Fibroblast of villous mesenchyme (primary cell): Measurements from ENCODE around the gene SLC5A9. TPM values are rescaled to one million over a fixed set of nuclear protein-coding genes. Genes with fewer than 3 reads are reported as not detected.

Experiments
- DNase-seq: peaks from one replicate; pipeline ENCODE4 v3.0.0-alpha.2; 2010; ENCODE audit warnings: low read depth
- H3K4me3 ChIP-seq: 2 replicates; pipeline ENCODE4 v1.5.1; 2011; ENCODE audit warnings: low read depth, mild to moderate bottlenecking, low read length
- CTCF ChIP-seq: IDR thresholded peaks from 2 replicates; pipeline ENCODE4 v1.5.1; 2012; ENCODE audit warnings: low read depth, mild to moderate bottlenecking, low read length; ENCODE audit not compliant: insufficient read depth
- total RNA-seq: library from RNA; depleted of rRNA; stranded (reverse); fragments of >200 nt; gene quantifications from 2 replicates; pipeline ENCODE4 v1.2.3, GENCODE V29; 2012

SLC5A9 gene
- total RNA-seq, 1 donor, result not detected

DNA sequence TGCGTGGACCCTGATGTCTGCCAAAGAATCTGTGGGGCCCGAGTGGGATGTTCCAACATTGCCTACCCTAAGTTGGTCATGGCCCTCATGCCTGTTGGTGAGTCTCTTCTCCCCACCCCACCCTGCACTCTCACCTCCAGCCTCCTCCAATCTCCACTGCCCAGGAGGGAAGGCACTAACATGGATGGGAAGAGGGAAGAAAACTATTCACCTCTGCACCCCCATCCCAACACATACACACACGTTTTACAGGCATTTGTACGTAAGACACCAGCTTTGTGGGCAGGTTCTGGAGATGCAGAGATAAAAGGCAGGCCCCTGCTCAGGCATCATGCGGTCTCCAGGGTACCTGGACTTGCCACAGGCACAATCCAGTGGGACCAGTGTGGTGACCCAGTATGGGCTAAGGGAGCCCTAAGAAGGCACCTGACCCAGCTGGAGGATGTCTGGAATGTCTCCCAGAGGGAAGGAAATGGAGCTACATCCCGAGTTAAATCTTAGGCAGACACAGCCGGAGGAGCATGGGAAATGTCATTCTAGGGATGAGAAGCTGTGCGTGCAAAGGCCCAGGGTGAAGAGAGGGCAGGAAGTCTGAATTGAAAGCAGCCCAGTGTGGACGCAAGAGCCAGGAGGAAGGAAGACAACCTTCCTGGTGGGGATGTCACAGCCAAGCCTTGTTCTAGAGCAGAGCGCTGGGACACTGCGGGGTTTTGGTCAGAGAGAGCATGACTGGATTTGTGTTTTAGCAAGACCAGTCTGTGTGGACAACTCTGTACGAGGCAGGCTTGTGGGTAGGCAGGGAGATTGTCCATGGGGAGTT is 11.4 kb downstream of the SLC5A9 start:
- TF ChIP-seq CTCF, result no peak
- no peak for DNase-seq
- no peak overlapping the region for H3K4me3 ChIP-seq

DNA sequence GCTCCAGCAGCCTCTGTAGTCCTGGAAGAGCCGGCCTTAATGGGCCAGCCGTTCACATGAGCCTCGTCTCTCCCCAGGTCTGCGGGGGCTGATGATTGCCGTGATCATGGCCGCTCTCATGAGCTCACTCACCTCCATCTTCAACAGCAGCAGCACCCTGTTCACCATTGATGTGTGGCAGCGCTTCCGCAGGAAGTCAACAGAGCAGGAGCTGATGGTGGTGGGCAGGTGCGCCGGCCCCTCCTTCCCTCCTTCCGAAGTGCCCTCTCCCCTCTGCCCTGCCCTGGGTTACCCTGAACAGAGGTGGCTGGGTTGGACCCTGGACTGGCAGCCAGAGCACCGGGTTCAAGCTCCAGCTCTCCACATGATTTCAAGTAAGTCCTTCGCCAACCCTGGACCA is 13.1 kb downstream of the SLC5A9 start:
- DNase-seq, result no peak
- no peak overlapping the region for H3K4me3 ChIP-seq
- TF ChIP-seq CTCF, result no peak

DNA sequence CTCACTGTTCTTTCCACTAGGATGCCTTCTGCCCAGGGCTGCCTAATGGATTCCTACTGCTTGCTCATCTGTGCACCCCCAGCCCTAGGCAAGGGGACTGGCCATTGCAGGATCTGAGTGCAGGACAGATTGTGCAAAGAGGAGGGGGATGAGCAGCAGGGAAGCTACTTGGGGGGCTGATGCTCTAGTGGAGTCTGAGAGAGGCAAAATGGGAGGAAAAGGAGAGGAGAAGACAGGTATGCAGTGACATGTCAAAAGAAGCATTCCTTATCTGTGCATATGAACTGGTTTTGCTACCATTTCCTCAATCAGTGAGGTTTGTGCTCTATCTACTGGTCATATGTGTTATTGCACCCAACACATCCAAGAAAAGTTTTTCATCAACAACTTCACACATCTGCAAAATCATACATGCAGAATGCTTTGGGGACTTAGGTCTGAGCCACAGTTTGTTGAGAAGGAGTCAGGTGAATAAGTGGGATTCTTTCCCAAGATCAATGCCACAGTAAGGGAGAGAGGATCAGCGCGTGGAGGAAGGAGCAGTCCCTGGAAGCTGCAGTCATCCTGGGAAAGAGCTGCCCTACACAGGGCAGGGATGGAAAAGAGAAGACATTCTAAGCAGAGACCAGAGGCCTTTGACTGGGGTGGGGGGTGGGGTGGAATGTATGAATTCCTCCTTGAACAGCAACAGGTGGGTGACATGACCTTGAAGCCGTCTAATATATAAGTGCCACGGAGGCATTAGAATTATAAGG is 14.4 kb downstream of the SLC5A9 start:
- TF ChIP-seq CTCF, result peak; percentile 63
- peak; percentile 30 for DNase-seq
- H3K4me3 ChIP-seq, result no peak overlapping the region

DNA sequence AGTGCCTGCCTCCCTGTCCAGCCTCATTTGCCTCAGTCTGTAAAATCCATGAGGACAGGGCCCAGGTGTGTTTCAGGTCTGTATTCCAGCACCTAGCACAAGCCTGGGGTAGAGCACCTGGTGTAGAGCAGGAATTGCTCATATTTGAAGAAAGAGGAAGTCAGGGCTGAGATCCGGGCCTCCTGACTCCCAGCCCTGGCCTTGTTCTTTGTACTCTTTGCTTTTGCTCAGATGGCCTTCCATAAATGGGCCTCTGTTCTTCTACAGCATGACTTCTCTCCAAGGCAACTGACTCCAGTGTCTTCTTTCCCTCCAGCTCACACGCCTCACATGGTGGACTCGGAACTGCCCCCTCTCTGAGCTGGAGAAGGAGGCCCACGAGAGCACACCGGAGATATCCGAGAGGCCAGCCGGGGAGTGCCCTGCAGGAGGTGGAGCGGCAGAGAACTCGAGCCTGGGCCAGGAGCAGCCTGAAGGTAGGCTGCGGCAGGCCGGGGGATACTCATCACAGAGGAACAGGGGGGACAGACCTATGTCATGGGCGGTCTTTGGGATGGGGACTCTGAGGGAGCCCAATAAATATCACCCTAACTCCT is 19.7 kb downstream of the SLC5A9 start:
- H3K4me3 ChIP-seq, result no peak overlapping the region
- no peak for DNase-seq
- no peak for TF ChIP-seq CTCF

- no peak overlapping the region for H3K4me3 ChIP-seq
- TF ChIP-seq CTCF, result no peak
- no peak for DNase-seq
Measured at GRCh38 chr1:48245106-48245505, 22.6 kb downstream of the SLC5A9 start.

DNA sequence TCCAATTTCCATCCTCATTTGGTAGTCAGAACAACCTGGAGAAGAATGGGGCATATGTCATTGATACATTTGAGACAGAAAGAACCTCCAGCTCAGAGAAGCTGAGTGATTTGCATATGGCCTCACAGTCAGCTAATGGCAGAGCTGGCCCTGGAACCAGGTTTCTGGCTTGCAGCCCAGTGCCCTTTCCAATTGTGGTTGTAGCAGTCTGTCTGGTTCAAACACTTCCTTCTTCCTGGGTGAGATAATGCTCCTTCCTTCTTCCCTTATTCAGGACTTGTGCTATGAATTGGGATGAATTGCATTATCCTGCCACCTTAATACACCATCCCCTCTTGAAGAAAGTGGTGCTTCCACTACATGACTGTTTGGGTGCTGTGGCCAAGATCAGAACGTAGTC is 24.2 kb downstream of the SLC5A9 start:
- no peak overlapping the region for H3K4me3 ChIP-seq
- DNase-seq, result no peak
- TF ChIP-seq CTCF, result no peak
